NCI-H2107 treated with DMSO at 0.1 percent for 48 hours (cell line): ENCODE results near the gene KRTAP6-3.

Experiments
- DNase-seq: peaks from one replicate; lab custom pipeline; 2025; ENCODE audit not compliant: unreplicated experiment; lab: John Stamatoyannopoulos, UW

Gene KRTAP6-3, protein sequence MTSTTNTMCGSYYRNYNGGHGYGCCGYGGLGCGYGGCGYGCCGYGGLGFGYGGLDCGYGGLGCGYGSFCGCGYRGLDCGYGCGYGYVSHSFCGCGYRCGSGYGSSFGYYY

DNA sequence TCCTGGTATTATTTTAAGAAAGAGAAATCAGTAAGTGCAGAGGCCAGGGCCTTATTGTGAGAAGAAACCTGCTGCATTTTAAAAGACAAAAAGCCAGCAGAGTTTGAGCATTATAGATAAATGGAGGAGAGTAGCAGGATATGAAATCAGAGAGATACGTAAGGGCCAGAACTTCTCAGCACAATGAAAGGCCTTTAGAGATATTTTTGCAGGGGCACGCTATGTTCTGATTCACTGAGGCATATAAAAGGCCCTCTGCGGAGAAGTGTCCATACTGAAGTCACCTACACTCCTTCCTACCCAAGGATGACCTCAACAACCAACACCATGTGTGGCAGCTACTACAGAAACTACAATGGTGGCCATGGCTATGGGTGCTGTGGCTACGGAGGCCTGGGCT, at the start of gene KRTAP6-3:
Gene KRTAP6-3, plus strand, starts transcription at position 301 of the 400 bp plus-strand sequence. Its CDS starts 6 bp downstream, at position 307.
- no peak for DNase-seq

DNA sequence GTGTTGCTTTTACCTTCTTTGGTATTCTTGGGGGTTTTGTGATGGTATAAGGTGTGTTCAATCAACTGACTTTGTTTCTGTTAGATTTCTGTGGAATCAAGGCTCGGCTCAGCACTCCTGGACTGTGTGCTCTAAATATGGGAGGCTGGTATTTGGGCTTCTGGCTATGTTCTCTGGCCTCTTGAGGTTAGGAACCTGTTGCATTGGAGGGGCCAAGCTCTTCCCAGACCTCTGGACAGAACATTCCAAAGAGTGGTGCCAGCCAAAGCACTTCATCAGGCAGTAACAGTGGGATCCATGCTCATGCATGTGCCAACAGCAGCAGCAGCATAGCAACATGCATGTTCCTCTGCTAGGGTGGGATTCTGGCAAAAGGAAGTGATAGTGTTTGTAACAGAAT, 39.5 kb upstream of the KRTAP6-3 start:
- DNase-seq: no peak

DNA sequence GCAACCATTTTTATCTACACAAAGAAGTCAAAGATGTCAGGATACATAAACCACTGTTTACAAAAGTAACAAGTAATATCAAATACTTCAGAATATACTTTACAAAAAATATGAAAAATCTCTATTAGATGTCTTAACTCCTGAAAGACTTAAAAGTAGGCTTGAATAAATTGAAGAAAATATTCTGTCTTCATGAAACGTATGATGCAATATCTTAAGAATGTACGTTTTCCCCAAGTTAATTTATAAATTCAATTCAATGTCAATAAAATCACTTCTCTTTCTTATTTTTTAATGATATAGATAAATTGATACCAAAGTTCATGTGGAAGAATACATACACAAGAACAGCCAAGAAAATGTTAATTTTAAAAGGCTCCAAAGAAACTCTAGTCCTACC, 37.1 kb upstream of the KRTAP6-3 start:
- DNase-seq: no peak

DNA sequence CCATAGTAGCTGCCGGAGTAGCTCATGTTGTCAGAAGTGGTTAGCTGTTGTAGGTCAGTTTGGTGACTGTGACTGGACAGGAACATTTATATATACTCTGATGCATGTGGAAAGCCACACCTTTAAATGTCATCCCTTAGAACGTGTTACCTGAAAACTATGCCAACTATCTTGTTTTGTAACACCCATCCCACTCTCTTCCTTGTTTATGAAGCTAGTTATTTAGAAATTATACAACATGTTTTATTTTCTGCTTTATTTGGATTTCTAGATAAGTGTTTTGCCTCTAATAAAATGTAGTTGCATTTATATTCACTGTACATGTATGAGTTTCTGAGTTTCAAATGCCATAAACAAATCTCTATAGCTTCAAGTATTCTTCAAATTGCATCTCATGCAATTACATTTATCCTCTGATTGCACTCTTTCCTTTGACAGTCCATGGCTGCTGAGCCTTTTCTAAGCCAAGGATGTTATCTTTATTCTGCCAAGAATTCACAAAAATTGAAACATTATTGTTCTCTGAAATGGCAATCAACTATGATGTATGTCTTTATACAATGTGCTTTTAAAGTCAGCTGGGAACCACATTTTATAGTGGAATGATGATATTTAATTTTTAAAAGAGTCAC, 30.9 kb upstream of the KRTAP6-3 start, which contains the start of gene KRTAP19-7:
Gene KRTAP19-7, minus strand, starts transcription at position 51 of the 632 bp plus-strand sequence. Its CDS starts 25 bp downstream, at position 26.
- DNase-seq: no peak

DNA sequence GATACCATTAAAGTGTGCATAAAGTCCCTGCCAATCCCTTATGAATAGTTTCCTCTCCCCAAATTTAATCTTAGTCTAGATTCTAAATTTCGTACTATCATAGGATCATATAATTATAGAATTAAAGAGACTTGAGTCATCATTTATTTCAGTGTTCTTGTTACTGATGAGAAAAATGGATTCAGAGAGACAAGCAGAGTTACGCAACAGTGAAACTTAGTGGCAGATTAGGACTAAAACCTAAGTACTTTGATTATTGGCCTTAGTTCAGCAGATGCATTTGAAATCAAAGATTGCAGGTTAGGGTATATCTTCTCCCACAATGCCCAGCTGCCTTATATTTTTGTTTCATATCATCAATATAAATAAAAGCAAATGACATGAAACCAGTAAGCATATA, 30.3 kb upstream of the KRTAP6-3 start:
- DNase-seq: no peak

DNA sequence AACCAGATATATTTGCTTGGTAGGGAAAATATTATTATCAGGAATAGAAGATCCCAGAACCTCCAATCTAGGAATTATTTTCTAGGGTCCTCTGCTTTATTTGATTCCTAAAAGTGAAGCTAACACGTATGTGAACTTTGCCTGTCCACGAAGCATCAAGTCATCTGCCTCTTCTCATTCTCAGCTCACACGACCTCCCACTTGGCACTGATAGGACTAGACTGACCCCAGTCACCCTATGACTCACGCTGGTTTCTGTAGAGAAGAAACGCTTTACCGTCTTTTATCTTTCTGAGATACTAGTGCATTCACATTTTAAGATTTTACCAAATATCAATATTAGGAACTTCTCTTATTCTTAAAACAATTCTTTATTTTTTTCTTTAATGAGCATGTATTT, 29.2 kb upstream of the KRTAP6-3 start:
- DNase-seq: no peak

DNA sequence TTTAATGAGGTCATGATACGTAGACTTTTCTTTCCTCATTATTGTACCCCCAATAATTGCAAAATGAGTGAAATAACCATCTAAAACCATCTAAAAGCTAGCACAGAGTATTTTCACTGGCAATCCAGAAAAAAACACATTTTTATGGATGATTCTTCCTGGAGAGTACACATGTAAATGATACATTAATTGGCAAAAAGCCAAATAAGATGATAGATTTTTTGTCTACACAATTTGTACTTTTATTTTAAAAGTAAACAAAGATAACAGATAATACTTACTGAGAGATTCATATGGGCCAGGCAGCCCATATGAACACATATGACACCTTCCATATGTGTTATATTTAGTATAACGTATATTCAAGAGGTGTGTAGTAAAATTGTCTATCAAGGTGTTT, 28.6 kb upstream of the KRTAP6-3 start:
- DNase-seq: no peak

DNA sequence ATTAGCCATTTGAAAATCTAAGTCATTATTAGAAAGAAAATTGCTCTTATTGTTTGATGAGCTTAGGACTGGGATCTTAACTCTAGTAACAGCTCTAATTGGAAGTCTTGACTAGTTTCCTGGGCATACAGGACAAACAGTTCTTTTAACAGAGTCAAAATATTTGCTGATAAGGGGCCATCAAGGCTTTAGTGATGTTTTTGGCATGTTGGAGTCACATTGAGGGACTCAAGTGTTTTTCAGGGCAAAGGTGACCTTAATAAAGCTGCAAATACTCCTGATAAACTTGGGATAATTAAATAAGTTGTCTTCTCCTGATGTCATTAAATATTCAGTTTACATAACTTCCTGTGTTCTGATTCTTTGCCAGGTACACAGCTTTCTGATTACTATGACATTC, 24.6 kb upstream of the KRTAP6-3 start:
- no peak for DNase-seq

DNA sequence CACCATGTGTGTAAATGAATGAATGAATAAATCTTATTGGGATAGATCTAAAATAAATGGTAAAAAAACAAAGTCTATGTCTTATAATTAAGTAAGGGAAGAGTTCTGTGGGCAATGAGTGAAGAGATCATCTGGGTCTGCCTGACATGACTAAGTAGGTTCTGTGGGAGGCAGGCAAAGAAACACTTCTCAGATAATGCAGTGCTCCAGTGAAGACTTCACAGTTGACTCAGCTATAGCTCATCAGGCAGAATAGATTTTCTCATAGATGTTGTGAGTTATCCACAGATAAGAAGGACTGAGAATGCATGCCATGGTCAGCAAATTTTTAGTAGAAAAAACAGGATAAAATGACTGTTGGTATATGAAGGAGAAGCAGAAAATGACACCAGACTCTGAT, 14.5 kb upstream of the KRTAP6-3 start:
- no peak for DNase-seq

DNA sequence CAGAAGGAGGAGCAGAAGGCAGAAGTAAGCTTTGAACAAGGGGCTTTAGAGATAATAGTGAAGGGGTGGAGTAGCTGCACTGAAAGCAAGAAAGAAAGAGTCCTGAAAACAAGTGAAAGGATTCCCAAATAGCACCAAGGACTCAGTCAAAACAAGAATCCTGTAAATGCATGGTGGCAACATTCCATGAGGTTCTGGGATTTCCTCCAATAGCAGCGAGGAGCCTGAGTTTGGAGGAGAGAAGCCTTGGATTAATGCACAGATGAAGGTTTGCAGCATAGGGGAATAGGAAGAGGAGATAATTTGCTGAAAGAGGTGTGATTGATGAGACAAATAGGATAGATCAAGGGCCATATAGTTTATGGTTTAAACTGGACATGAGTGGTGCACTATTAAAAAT, 12.9 kb upstream of the KRTAP6-3 start:
- DNase-seq: no peak

DNA sequence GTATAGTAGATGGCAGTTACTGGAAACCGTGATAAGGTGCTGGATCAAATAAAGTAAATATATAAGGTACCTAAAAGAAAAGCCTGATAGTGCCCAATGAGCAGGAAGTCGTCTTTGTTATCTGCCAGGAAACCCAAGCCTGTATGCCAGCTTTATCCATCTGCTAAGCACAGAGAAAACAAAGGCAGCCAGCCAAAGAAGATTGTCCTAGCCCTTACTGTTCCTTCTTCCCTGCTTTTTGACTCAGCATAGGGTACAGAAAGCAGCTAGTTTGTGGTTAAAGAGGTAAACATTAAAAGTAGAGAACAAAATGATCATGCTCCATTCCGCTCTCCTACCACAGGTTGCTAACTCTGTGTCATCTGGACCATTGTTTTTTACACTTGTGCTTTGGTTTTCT, 12.1 kb upstream of the KRTAP6-3 start:
- no peak for DNase-seq

DNA sequence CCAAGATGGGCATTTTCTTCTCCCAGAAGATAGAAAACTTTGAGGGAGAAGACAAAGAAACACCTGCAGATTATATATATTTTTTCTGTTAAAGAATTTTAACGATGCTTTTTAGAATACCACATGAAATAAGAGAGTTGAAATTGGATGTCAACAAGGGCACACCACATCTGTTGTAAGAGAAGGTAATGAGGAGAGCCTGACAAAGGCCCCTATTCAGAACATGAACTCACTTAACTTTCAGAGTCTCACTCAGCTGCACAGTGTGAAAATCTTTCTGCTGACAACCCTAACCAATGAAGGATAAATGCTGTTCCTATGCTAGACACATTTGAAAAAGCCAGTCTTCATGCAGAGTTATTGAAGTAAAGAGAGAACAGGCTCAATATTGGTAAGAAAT, 9.4 kb upstream of the KRTAP6-3 start:
- no peak for DNase-seq

DNA sequence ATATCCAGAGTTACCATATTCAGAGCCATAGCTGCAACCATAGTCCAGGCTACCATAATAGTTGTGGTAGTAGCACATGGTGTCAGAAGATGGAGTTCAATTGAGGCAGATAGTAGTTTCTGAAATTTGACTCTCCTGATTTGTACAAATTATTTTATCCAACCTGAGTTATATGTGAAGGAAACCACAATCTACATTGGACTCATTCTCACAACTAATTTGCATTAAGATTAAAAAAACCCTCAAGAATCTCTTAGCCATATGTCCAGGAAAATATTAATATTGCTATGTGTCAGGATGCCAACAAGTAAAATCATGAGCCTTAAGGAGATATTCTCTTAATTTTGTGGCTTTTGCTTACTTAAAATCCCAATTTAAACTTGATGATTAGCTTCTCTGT, 1.9 kb upstream of the KRTAP6-3 start, which contains the start of gene KRTAP22-2:
Gene KRTAP22-2, minus strand, starts transcription at position 101 of the 400 bp plus-strand sequence.
- no peak for DNase-seq

DNA sequence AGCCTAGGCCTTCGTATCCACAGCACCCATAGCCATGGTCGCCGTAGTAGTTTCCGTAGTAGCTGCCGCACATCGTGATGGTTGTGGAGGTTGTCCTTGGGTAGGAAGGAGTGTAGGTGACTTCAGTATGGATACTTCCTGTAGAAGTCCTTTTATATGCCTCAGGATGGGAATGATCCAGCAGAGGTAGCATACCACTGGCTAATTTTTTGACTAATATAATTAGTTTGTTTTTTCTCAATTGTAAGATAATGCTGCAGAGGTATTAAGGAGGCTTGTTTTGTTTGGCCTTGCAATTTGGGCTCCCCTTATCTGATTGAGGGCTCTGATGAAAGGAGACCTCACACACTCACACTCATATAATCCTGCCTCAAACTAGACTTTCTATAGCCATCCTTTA, 6.6 kb downstream of the KRTAP6-3 start, which contains the start of gene KRTAP6-2:
Gene KRTAP6-2, minus strand, starts transcription at position 101 of the 400 bp plus-strand sequence. Its CDS starts 28 bp downstream, at position 73.
- no peak for DNase-seq

DNA sequence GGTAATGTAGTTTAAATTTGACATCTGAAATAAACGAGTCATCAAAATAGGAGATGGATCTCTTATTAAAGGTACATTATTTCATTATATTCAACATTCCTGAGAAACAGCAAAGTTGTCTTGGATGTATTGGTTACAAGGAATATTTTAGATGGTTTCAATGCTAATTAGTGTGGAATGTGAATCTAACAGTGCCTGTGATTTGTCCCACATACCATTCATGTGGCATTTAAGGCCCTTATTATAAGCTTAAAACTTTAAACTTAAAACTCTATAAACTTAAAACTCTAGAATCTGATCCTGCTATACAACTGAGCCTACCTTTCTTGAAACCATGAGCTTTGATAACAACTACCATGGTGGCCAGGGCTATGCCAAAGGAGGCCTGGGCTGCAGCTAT, 8.5 kb downstream of the KRTAP6-3 start, which contains the start of gene KRTAP22-1:
Gene KRTAP22-1, plus strand, starts transcription at position 301 of the 400 bp plus-strand sequence.
- DNase-seq: no peak

DNA sequence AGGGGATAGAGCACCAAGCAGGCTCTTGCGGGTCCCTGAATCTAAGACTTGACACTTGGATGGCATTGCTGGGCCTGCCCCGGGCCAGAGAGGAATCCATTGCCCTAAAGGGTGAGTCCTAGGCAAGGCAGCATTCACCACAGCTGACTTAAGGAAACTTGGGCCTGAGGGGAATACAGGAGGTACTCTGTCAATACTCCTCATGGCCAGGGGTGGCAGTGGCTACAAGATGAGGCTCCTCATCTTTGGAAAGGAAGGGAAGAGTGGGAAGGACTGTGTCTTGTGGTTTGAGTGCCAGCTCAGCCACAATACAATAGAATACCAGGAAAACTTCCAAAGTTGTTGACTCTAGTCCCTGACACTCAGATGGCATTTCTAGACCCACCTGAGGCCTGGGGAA, 13.7 kb downstream of the KRTAP6-3 start:
- DNase-seq: no peak

DNA sequence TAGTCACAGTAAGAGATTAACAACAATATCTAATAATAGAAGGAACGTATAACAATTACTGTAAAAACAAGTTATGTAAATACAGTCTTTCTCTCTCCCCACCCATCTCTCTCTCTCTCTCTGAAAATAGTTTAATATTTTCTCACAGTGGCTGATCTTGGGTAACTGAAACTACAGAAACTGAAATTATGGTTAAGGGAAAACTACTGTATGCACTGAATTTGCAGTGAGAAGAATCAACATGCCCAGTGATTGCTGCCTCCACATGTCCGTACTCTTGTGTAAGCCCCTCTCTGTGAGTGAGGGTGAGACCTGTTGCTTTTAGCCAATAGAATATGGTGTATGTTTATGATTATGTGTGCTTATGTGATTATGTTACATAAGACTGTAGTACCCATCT, 19.9 kb downstream of the KRTAP6-3 start:
- no peak for DNase-seq

DNA sequence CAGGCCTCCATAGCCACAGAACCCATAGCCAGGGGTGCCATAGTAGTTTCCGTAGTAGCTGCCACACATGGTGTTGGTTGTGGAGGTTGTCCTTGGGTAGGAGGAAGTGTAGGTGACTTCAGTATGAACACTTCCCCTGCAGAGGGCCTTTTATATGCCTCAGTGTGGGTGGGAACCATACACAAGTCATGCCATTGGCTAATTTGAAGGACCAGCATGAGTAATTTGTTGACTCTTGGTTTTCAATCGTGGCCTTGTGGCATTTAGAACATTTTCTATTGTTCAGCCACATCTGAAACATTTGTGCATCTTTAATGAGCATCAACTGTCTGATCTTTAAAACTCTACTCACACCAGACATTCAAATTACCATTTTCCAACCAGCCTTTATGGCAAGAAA, 21.6 kb downstream of the KRTAP6-3 start, which contains the start of gene KRTAP6-1:
Gene KRTAP6-1, minus strand, starts transcription at position 95 of the 400 bp plus-strand sequence. Its CDS starts 26 bp downstream, at position 69.
- no peak for DNase-seq

DNA sequence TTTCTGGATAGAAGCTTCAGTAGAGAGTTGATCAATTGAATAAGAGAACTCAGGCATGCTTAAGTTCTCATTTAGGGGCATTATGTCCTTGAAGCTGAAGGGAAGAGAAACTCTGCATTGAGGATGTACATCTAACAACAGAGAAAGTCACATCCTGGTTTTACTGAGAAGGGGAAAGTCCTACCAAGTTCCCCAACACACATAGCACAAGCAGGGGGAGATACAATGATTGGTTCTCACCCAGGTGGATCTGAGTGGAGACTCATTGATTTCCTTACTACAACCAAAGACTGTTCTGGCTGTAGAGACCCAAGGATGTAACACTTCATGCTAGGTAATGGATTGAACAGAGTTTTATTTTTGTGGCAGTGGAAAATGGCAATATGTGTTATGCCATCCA, 23.0 kb downstream of the KRTAP6-3 start:
- DNase-seq: no peak

DNA sequence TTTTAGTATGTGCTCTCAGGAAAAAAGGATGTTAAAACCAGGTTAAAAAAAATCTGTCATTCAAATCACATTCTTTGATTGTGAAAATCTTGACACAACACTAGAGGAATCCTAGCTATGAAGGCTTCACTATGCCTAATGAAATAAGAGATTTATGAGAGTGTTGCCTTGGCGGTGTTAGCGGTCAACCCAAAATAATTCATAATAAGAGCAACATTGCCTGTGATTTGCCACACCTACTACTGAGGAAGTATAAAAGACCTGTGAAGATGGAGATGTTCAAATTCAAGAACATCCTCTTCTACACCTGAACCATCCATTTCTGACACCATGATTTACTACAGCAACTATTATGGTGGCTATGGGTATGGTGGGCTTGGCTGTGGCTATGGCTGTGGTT, 23.9 kb downstream of the KRTAP6-3 start, which contains the start of gene KRTAP20-1:
Gene KRTAP20-1, plus strand, starts transcription at position 301 of the 400 bp plus-strand sequence. Its CDS starts 30 bp downstream, at position 331.
- no peak for DNase-seq

DNA sequence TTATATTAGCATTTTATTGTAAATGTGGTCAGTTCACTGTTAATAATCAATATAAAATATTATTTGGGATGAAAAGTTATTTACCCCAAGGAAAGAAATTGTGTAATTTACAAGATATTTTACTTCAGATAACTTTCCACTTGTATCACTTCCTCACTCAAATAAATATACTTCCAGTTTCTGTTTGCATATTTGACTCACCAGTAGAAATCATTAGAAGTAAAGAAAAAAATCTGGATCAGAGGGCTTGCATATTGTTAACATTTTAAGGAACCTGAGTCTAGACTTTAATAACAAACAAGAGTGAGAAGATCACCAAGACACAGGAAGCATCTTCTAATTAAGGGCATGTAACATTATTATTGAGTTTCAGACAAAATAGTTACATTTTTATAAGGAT, 27.8 kb downstream of the KRTAP6-3 start:
- DNase-seq: no peak

DNA sequence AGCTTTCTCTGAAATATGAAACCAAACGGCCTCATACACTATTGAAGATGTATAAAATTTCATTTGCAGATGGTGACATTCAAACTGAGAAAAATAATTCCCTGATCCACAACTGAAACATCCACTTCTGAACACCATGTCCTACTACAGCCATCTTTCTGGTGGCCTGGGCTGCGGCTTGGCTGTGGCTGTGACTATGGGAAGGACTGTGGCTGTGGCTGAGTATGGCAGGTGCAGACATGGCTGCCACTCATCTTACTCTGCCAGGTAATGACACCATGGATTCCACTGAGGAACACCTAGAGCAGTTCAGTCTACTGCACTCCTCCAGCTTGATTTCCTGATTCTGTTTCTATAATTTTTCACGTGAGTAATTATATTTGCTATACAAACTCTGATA, 28.3 kb downstream of the KRTAP6-3 start, which contains the start of gene KRTAP20-4:
Gene KRTAP20-4, plus strand, starts transcription at position 106 of the 400 bp plus-strand sequence.
- DNase-seq: no peak
